ENCODE measurements around the gene NDUFS8. TPM values are rescaled to one million over a fixed set of nuclear protein-coding genes. Genes with fewer than 3 reads are reported as not detected.

NDUFS8 gene
- total RNA-seq, 2 experiments from 2014 or later, result 105 to 109 TPM

- ChIA-PET POLR2A (no interaction called here), CTCF (no interaction called here)
- Mint-ChIP-seq H3K27me3 (no peaks in the 10 kb centered on the region), H3K9me3 (no peaks in the 10 kb centered on the region), H3K4me3 (no peak overlapping the region), H3K36me3 (ENCODE audit: low read depth) (peaks cover 33% of the 10 kb centered on the region), H3K4me1 (ENCODE audit: low read depth) (no peaks in the 10 kb centered on the region), H3K27ac (no peak overlapping the region)
- intact Hi-C loops (cut with micrococcal nuclease), result no loop called here
- no peak for TF ChIP-seq CTCF (IDR thresholded peaks at IDR 0.05)
- DNase-seq (no peak), ATAC-seq (no peak)
Observed at GRCh38 chr11:68064926-68065325, 34.4 kb downstream of the NDUFS8 start.

GRCh38 chr11:68065841-68066240 is 35.4 kb downstream of the NDUFS8 start:
- TF ChIP-seq CTCF (IDR thresholded peaks at IDR 0.05), result no peak
- POLR2A ChIA-PET, result no interaction called here
- Mint-ChIP-seq H3K4me3 (no peak overlapping the region), H3K4me1 (ENCODE audit: low read depth) (no peaks in the 10 kb centered on the region), H3K36me3 (ENCODE audit: low read depth) (peaks cover 30% of the 10 kb centered on the region), H3K27ac (no peak overlapping the region), H3K9me3 (no peaks in the 10 kb centered on the region), H3K27me3 (no peaks in the 10 kb centered on the region)
- CTCF ChIA-PET, result no interaction called here
- intact Hi-C loops (cut with micrococcal nuclease), result no loop called here
- DNase-seq (no peak), ATAC-seq (no peak)

GRCh38 chr11:68066742-68067141 is 36.3 kb downstream of the NDUFS8 start:
- no peak for ATAC-seq
- DNase-seq, result no peak
- Mint-ChIP-seq H3K4me3 (no peak overlapping the region), H3K9me3 (no peaks in the 10 kb centered on the region), H3K4me1 (ENCODE audit: low read depth) (no peaks in the 10 kb centered on the region), H3K36me3 (ENCODE audit: low read depth) (peaks cover 28% of the 10 kb centered on the region), H3K27me3 (no peaks in the 10 kb centered on the region), H3K27ac (no peak overlapping the region)
- CTCF ChIA-PET, result no interaction called here
- no peak for TF ChIP-seq CTCF (IDR thresholded peaks at IDR 0.05)
- POLR2A ChIA-PET, result no interaction called here
- intact Hi-C loops (cut with micrococcal nuclease), result no loop called here

GRCh38 chr11:68067991-68068390 is 37.5 kb downstream of the NDUFS8 start:
- no peaks in the 10 kb centered on the region for H3K27me3 Mint-ChIP-seq
- POLR2A ChIA-PET, result no interaction called here

More at GRCh38 chr11:68067991-68068390, 37.5 kb downstream of the NDUFS8 start:
- ATAC-seq (no peak), DNase-seq (no peak)
- CTCF ChIA-PET, result no interaction called here
- intact Hi-C loops (cut with micrococcal nuclease), result no loop called here
- no peak for TF ChIP-seq CTCF (IDR thresholded peaks at IDR 0.05)
- H3K4me1 Mint-ChIP-seq (ENCODE audit: low read depth), result no peaks in the 10 kb centered on the region
- no peak overlapping the region for H3K27ac Mint-ChIP-seq
- no peaks in the 10 kb centered on the region for H3K9me3 Mint-ChIP-seq
- peaks cover 19% of the 10 kb centered on the region for H3K36me3 Mint-ChIP-seq (ENCODE audit: low read depth)
- no peak overlapping the region for H3K4me3 Mint-ChIP-seq

Measured in activated CD8-positive, alpha-beta T cell treated with anti-CD3 and anti-CD28 coated beads for 36 hours (primary cell).